Measurements from ENCODE around the gene SLC9A9. TPM values are rescaled to one million over a fixed set of nuclear protein-coding genes. Genes with fewer than 3 reads are reported as not detected.

SLC9A9 gene
- total RNA-seq, 1 experiment from 2014 or later, result not detected

DNA sequence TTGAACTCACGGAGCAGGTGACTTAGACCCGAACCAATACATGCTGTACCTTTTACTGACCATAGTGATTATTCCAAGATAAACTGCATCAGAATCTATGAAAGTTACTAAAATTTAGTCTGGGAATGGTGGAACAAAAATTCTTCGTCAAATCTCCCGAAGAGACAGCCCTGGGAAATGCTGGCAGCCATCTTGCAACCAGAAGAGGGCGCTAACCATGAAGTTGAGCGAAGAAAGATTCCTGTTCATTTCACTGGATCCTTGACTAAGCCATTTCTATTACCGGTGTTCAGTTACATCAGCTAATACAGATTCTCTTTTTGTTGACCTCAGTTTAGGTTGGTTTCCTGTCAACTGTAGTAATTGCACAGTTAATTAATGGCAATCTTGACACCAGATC, 199.6 kb downstream of the SLC9A9 start:
- DNase-seq (ENCODE audit: low read depth), result peak; percentile 6

DNA sequence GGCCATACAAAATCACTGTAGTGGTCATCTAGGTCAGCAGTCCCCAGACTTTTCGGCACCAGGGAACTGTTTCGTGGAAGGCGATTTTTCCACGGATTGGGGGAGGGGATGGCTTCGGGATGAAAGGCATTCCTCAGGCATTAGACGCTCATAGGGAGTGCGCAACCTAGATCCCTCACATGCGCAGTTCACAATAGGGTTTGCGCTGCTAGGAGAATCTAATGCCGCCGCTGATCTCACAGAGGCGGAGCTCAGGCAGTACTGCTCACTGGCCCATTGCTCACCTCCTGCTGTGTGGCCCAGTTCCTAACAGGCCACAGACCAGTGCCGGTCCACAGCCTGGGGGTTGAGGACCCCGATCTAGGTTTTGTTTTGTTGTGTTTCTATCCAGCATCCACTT, 200.1 kb downstream of the SLC9A9 start:
- no peak for DNase-seq (ENCODE audit: low read depth)

DNA sequence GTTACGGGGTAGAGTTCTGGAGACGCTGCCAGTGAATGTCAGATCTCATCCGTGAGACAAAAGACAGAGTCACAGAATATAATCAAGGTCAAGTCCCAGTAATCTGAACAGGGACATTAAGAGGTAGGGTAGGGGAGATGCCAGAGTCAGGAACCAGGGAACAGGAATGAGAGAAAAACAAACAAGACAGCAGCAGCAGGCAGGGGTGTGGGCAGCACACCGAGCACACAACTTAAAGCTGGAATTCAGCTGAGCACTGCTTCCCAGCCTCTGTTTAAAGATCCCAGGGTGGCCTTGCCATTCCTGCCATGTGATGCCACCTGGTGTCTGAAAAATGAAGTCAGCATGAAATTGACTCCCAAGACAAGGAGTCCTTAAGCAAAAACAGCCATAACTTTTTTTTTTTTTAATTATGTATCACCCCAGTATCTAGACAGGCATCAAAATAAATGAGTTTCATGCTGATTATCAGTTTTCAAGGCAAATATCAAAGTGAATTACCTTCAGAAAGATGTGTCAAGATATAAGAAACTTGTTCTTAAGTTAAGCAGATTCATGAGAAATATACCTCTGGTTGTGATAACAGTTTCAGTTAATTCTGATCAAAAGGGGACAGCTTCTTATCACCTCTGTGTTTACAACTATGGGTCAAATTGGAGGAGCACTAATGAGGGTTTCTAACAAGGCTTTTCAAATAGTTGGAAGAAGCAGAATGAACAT, 203.7 kb downstream of the SLC9A9 start:
- peak; percentile 52 for DNase-seq (ENCODE audit: low read depth)

GRCh38 chr3:143643905-143644304, 204.4 kb downstream of the SLC9A9 start:
- no peak for DNase-seq (ENCODE audit: low read depth)

- no peak for DNase-seq (ENCODE audit: low read depth)
Observed at GRCh38 chr3:143640774-143641173, 207.5 kb downstream of the SLC9A9 start.

GRCh38 chr3:143637133-143637532, 211.1 kb downstream of the SLC9A9 start:
- no peak for DNase-seq (ENCODE audit: low read depth)

DNA sequence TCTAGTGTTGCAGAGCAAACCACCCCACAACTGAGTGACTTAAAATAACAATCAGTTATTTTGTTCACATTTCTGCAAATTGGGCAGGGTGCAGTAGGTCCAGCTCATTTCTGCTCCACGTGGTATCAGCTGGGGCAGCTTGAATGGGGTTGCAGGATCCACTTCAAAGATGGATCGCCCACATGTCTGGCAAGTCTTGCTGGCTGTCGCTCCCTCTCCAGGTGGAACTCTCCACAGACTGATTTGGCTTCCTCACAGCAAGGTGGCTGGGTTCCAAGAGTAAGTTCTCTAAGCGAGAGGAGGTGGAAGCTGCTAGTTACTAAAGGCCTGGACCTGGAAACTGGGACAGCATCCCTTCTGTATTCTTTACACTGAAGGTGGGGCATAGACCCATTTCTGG, 213.3 kb downstream of the SLC9A9 start:
- DNase-seq (ENCODE audit: low read depth), result no peak

GRCh38 chr3:143634427-143634826, 213.8 kb downstream of the SLC9A9 start:
- DNase-seq (ENCODE audit: low read depth), result no peak

DNA sequence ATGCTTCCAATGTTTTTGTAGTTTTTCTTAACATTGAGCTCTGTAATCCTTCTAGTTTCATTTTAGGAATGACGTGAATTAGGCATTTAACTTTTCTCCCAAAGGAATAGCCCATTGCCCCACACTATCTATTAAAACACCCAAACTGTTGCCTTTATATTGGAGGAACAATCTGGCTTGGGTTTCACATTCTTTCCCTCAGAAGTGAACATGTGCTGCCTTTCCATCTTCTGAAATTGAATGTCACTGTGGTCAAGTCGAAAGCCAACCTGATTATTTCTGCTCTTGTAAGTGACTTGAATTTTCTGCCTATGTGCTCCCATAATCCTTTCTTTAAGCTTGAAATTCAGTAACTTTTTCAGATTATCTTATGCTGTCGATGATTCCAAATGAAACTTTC, 214.5 kb downstream of the SLC9A9 start:
- no peak for DNase-seq (ENCODE audit: low read depth)

GRCh38 chr3:143629726-143630125, 218.5 kb downstream of the SLC9A9 start:
- DNase-seq (ENCODE audit: low read depth), result no peak

GRCh38 chr3:143628971-143629370, 219.3 kb downstream of the SLC9A9 start:
- no peak for DNase-seq (ENCODE audit: low read depth)

DNA sequence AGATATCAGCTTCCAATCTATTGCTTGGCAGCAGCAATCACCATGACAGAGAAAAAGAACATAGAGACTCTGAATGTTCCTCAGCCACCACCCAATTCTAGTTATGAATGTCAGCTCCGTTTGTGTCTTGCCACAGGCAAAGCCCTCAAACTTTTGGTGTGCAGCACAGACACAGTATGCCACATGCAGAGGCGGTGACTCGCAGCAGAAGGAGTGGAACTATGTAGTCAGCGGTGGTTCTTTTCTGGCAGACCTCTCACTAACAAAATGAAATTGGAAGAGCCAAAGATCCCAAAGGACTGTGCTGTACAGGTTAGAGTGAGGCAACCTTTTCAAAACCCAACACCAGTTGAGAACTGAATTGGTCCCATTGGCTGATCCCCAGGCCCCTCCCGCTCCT, 220.9 kb downstream of the SLC9A9 start:
- DNase-seq (ENCODE audit: low read depth), result peak; percentile 4

DNA sequence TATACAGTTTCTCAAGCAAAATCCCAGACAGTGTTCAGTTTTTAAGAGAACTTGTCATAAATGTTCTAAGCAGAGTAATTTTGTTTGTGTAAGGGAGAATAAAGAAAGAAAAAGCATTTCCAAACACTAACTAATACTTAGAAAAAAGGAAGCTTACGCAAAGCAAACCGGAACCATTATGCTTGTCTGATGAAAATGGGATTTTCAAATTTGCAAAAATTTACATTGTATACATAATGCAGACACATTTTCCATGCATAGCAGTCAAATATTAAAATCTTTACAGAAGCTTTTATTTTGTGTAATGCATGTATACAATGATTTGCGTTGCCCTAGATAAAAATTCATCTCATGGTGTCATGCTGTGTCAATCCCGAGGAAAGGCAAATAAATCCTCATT, 229.0 kb downstream of the SLC9A9 start:
- no peak for DNase-seq (ENCODE audit: low read depth)

DNA sequence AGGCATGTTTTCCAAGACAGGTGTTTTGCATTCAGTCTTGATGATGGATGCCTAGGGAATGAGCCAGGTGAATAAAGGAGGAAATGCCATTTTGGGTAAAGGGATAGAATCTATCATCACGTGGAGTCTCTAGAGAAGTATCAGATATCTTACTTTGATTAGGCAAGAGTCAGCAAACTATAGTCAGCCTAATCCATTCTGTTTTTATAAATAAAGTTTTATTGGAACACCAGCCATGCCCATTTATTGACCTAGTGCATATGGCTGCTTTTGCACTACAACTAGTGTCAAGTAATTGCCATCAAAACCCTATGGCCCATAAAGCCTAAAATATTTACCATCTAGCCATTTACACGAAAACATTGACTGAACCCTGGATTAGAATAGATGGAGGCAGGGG, 231.2 kb downstream of the SLC9A9 start:
- no peak for DNase-seq (ENCODE audit: low read depth)

DNA sequence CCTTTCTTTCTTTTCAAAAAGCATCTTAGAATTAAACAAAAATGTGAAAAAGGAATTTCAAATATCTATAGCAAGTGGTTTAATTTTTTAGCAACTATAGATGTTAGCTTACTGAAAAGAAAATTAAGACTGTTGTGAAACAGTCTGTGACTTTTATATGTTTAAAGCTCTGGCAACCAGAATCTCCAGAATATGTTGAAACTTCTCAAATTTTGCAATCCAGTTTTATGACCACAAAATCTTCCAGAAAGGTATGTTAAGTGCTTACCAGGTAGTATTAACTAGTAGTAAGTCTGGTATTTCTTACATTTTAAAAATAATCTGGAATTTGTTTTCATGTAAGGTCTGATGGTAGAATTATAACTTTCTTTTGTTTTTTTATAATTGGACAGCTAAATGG, 235.0 kb downstream of the SLC9A9 start:
- DNase-seq (ENCODE audit: low read depth), result no peak

DNA sequence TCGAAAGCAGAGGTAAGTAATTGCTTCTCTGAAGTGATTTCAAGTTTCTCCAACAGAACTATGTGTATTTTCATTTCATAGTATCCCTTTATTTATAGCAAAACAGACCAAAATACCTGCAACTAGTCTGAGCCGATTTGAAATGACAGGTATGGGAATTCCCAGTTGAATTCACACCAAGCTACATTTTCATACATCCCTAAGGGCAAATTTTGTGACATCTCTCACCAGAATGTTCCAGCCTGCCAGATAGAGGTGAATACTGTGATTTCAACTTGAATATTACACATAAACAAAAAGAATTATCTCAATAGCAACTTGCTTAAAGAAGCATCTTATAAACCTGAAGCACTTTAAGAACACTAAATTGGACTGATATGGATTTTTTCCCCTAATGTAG, 235.7 kb downstream of the SLC9A9 start:
- DNase-seq (ENCODE audit: low read depth), result no peak

GRCh38 chr3:143608966-143609365, 239.3 kb downstream of the SLC9A9 start:
- DNase-seq (ENCODE audit: low read depth), result no peak

- no peak for DNase-seq (ENCODE audit: low read depth)
Observed at GRCh38 chr3:143605233-143605950, 242.9 kb downstream of the SLC9A9 start.

GRCh38 chr3:143604402-143605185, 243.7 kb downstream of the SLC9A9 start:
- DNase-seq (ENCODE audit: low read depth), result no peak

DNA sequence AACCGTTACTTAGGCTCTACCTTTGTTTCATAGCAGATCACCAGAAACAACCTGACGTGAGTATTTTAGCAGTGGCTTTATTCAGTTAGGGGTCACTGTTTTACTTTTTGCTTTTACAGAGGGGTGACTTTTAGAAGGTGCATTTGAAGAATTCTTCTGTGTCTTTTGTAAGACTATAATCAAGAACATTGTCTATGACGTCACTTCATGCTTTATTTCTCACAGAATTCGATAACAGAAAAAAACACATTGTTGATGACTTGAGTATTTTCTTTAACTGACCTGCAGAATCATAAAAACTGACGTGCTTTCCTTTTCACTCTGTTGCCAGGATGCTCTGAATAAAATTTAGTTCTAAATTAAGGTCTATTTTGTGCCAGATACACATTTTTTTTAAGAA, 244.5 kb downstream of the SLC9A9 start:
- DNase-seq (ENCODE audit: low read depth), result no peak

DNA sequence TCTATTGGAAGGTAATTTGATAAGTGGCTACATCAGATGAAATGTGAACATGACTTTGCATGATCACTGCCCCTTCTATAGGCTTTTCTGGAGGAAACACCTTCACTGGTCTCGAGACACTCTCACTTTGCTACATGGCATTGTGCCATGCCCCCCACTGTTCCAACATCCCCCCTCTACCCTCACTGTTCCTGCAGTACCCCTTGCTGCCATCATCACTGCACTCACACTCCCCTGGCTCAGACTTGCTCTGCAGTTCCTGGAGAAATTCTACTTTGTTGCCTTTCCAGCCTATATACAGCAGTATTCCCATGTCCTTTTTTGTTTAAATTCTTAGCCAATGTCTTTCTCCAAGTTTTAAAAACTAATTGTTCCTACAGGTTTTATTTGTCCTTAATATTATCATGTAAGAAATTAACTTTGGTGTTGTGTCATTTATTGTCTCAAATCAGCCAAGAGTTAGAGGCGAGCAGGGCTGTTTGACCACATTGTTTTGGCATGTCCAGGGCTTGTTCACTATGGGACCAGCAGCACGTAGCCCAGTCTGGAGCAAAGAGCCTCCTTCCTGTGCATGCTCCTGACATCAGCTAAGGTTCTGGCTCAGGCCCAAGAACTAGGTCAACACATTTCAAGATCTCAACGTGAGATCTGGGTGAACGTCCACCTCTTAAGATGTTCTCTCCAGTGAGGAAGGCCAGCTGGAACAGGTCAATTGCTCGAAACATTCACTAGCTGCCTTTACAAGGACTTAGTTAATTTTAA, 246.4 kb downstream of the SLC9A9 start:
- DNase-seq (ENCODE audit: low read depth), result no peak

Measured in Daoy (cell line).